Measurements from ENCODE around the gene IGFBPL1. TPM values are rescaled to one million over a fixed set of nuclear protein-coding genes. Genes with fewer than 3 reads are reported as not detected.

The IGFBPL1 gene
- total and polyA plus RNA-seq, 2 of the 13 experiments (the other 11 are each of a cell fraction or from before 2014, with no cell fraction given) = 0.24 TPM; not detected in 1

- no peak for TF ChIP-seq ZNF639 (CRISPR knock-in tag; conservative IDR thresholded peaks at IDR 0.05)
These were observed 8.4 kb downstream of the IGFBPL1 start (continued) for GRCh38 chr9:38415856-38416255.

DNA sequence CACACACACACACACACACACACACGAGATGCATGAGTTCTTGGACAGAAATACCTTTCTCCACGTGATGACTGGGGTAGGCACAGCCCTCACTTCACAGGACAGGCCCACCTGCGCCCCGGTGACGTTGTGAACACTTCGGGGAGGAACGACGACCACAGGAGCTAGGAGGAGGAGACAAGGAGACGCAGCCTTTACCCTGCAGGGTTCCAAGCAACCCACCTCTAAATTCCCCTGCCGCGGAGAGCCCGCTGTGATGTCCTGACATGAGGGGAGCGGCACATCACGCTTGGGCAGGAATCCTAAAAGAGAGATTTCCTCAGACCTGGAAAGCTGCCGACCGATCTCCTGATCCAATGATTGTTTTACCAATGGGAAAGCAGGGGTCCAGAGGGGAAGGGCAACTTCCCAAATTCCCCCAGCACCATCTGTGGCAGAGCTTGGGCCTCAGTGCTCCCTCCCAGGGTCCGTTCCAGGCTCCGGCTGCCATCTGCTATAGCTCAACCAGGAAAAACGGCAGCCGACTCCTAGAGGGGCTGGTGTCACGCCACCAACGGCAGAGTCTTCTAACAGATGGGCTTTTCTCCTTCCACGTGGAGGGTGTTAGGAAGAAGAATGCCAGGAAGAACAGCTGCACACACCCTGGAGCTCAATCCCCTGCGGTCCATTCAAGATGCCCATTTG is 10.1 kb downstream of the IGFBPL1 start:
- CTCF ChIA-PET (ENCODE audit: low intra/inter-chr PET ratio, low total read pairs) = no interaction called here
- POLR2A ChIA-PET = no interaction called here
- no peaks in the 10 kb centered on the region for H3K36me3 ChIP-seq (replicated peaks in 1 of 2; ENCODE audit: control insufficient read depth in 1 of 2, insufficient read depth in 2 of 2, low read length in 2 of 2)
- H4K20me1 ChIP-seq (ENCODE audit: insufficient read depth, low read length) = no peaks in the 10 kb centered on the region
- no peaks in the 10 kb centered on the region for H3K9me3 ChIP-seq (ENCODE audit: low read length)
- H2AFZ ChIP-seq (ENCODE audit: low read length) = no peak overlapping the region
- no peak overlapping the region for H3K27ac ChIP-seq (ENCODE audit: extremely low read length, insufficient read depth, low read length)
- DNase-seq (ENCODE audit: low spot score) (no peak), FAIRE-seq (no peak), ATAC-seq (no peak)
- no peak overlapping the region for H3K4me2 ChIP-seq (ENCODE audit: low read depth, low read length)
- WGBS (ENCODE audit: low lambda C conversion rate) = 53% methylated on average over 17 of the region's 24 CpGs
- H3K27me3 ChIP-seq (ENCODE audit: control insufficient read depth in 1 of 2, insufficient read depth in 2 of 2, low read length in 2 of 2) = peaks cover 15 to 61% of the 10 kb centered on the region in 2 experiments
- in situ Hi-C loops (cut with HindIII; ENCODE audit: extremely low pct_ligation_motif_present, low pct_unique_long_range_greater_than_20kb) = no loop called here
- no peaks in the 10 kb centered on the region for H3K79me2 ChIP-seq (ENCODE audit: insufficient read depth, low read length)
- no peak overlapping the region for H3K9ac ChIP-seq (ENCODE audit: insufficient read depth, low read depth, low read length)
- intact Hi-C loops (cut with micrococcal nuclease; ENCODE audit: unreplicated experiment) = no loop called here
- H3K4me3 ChIP-seq (replicated peaks in 1 of 3; ENCODE audit: insufficient read depth in 1 of 3, low read depth in 2 of 3, low read length in 3 of 3) = no peak overlapping the region
- no TSS peak for BruUV-seq (replicated peaks)
- no peaks in the 10 kb centered on the region for H3K4me1 ChIP-seq (ENCODE audit: insufficient read depth, low read length)
- TF ChIP-seq PREB (CRISPR knock-in tag; IDR thresholded peaks at IDR 0.05) (no peak), GTF2F1 (IDR thresholded peaks at IDR 0.05; ENCODE audit: low read length) (no peak), ZNF337 (CRISPR knock-in tag; IDR thresholded peaks at IDR 0.05; ENCODE audit: borderline replicate concordance, low read depth) (no peak), MTA3 (CRISPR knock-in tag; IDR thresholded peaks at IDR 0.05) (no peak), ARNTL (CRISPR knock-in tag; IDR thresholded peaks at IDR 0.05) (no peak), FOXA3 (CRISPR knock-in tag; IDR thresholded peaks at IDR 0.05) (no peak), ZFP90 (CRISPR knock-in tag; IDR thresholded peaks at IDR 0.05; ENCODE audit: borderline replicate concordance) (no peak), ZNF143 (CRISPR knock-in tag; IDR thresholded peaks at IDR 0.05) (no peak), STAT6 (CRISPR knock-in tag; IDR thresholded peaks at IDR 0.05; ENCODE audit: borderline replicate concordance) (no peak), CAMTA2 (CRISPR knock-in tag; IDR thresholded peaks at IDR 0.05; ENCODE audit: borderline replicate concordance) (no peak), ZNF713 (CRISPR knock-in tag; IDR thresholded peaks at IDR 0.05) (no peak), KLF13 (CRISPR knock-in tag; IDR thresholded peaks at IDR 0.05) (no peak)
- TF ChIP-seq, protein P1, sequence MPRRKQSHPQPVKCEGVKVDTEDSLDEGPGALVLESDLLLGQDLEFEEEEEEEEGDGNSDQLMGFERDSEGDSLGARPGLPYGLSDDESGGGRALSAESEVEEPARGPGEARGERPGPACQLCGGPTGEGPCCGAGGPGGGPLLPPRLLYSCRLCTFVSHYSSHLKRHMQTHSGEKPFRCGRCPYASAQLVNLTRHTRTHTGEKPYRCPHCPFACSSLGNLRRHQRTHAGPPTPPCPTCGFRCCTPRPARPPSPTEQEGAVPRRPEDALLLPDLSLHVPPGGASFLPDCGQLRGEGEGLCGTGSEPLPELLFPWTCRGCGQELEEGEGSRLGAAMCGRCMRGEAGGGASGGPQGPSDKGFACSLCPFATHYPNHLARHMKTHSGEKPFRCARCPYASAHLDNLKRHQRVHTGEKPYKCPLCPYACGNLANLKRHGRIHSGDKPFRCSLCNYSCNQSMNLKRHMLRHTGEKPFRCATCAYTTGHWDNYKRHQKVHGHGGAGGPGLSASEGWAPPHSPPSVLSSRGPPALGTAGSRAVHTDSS (CRISPR knock-in tag; conservative IDR thresholded peaks at IDR 0.05) = no peak
- TF ChIP-seq, protein P2, sequence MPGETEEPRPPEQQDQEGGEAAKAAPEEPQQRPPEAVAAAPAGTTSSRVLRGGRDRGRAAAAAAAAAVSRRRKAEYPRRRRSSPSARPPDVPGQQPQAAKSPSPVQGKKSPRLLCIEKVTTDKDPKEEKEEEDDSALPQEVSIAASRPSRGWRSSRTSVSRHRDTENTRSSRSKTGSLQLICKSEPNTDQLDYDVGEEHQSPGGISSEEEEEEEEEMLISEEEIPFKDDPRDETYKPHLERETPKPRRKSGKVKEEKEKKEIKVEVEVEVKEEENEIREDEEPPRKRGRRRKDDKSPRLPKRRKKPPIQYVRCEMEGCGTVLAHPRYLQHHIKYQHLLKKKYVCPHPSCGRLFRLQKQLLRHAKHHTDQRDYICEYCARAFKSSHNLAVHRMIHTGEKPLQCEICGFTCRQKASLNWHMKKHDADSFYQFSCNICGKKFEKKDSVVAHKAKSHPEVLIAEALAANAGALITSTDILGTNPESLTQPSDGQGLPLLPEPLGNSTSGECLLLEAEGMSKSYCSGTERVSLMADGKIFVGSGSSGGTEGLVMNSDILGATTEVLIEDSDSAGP (CRISPR knock-in tag; IDR thresholded peaks at IDR 0.05; ENCODE audit: borderline replicate concordance) = no peak

Data from HepG2 (cell line).